HK-2 (cell line): ENCODE results near the gene CHD6.

Experiments
- DNase-seq: peaks from one replicate; pipeline ENCODE4 v3.0.0-alpha.2; 2018; ENCODE audit not compliant: unreplicated experiment

CHD6 gene

GRCh38 chr20:41425180-41425884 is 192.8 kb downstream of the CHD6 start:
- no peak for DNase-seq

GRCh38 chr20:41424546-41424945 is 193.6 kb downstream of the CHD6 start:
- no peak for DNase-seq

GRCh38 chr20:41424011-41424410 is 194.2 kb downstream of the CHD6 start:
- no peak for DNase-seq

- DNase-seq = no peak
These were observed 195.2 kb downstream of the CHD6 start for GRCh38 chr20:41422953-41423352.

GRCh38 chr20:41418739-41419293 is 199.4 kb downstream of the CHD6 start:
- no peak for DNase-seq

GRCh38 chr20:41418031-41418430 is 200.1 kb downstream of the CHD6 start:
- no peak for DNase-seq

- no peak for DNase-seq
These were observed 203.0 kb downstream of the CHD6 start for GRCh38 chr20:41415191-41415590.

GRCh38 chr20:41413169-41413568 is 205.0 kb downstream of the CHD6 start:
- no peak for DNase-seq

GRCh38 chr20:41412324-41413120 is 205.7 kb downstream of the CHD6 start:
- DNase-seq = no peak

- no peak for DNase-seq
These were observed 206.8 kb downstream of the CHD6 start for GRCh38 chr20:41411391-41411847.

GRCh38 chr20:41408986-41409385 is 209.2 kb downstream of the CHD6 start:
- DNase-seq = no peak

GRCh38 chr20:41408156-41408794 is 209.9 kb downstream of the CHD6 start:
- no peak for DNase-seq

GRCh38 chr20:41407607-41408006 is 210.6 kb downstream of the CHD6 start:
- no peak for DNase-seq

GRCh38 chr20:41406896-41407444 is 211.2 kb downstream of the CHD6 start:
- no peak for DNase-seq

- DNase-seq = no peak
These were observed 211.8 kb downstream of the CHD6 start for GRCh38 chr20:41406353-41406752.

- DNase-seq = no peak
These were observed 212.7 kb downstream of the CHD6 start for GRCh38 chr20:41405436-41405835.

GRCh38 chr20:41403604-41404003 is 214.6 kb downstream of the CHD6 start:
- no peak for DNase-seq

GRCh38 chr20:41398408-41398807 is 219.8 kb downstream of the CHD6 start:
- DNase-seq = no peak

GRCh38 chr20:41395667-41396664 is 222.2 kb downstream of the CHD6 start:
- no peak for DNase-seq

- DNase-seq = no peak
These were observed 223.1 kb downstream of the CHD6 start for GRCh38 chr20:41394931-41395666.
